ENCODE results near the gene MB21D2. TPM values are rescaled to one million over a fixed set of nuclear protein-coding genes. Genes with fewer than 3 reads are reported as not detected.
"Not testable (repeated sequence)": the region's sequence is repeated elsewhere in the genome, so short reads cannot be mapped to it uniquely, and the experiment has no call there.

MB21D2 gene
- total and polyA plus RNA-seq, 2 donors (not counting 1 experiment from before 2014, with no cell fraction given) = 0.03 to 0.20 TPM

- Mint-ChIP-seq H3K27ac (no peak overlapping the region), H3K9me3 (ENCODE audit: insufficient read depth) (peaks cover 7% of the 10 kb centered on the region), H3K4me3 (no peak overlapping the region), H3K4me1 (no peaks in the 10 kb centered on the region), H3K27me3 (peaks cover 10% of the 10 kb centered on the region)
- WGBS (ENCODE audit: insufficient coverage) = 100% methylated on average over 1 of the region's 3 CpGs
- no peak overlapping the region for H3K4me3 ChIP-seq (ENCODE audit: control extremely low read depth in 1 of 5, extremely low read depth in 1 of 5, insufficient read depth in 1 of 5, low read depth in 2 of 5, low read length in 4 of 5)
- no peak for TF ChIP-seq EZH2 (IDR thresholded peaks at IDR 0.05; ENCODE audit: borderline replicate concordance, insufficient read depth, low read depth, low read length, poor library complexity, severe bottlenecking)
- no peak for DNase-seq
- H3K9me3 ChIP-seq (ENCODE audit: control extremely low read depth in 1 of 3, control insufficient read depth in 2 of 3, insufficient read depth in 1 of 3, low read length in 2 of 3) = peaks cover 0 to 10% (median 5%) of the 10 kb centered on the region in 3 donors
- no peak overlapping the region for H3K4me2 ChIP-seq (replicated peaks; ENCODE audit: low read depth, low read length, poor library complexity, severe bottlenecking)
- H2AFZ ChIP-seq (ENCODE audit: insufficient read depth, low read depth, low read length, poor library complexity, severe bottlenecking) = no peak overlapping the region
- ChIA-PET CTCF (no interaction called here), POLR2A (no interaction called here)
- H3K27me3 ChIP-seq (replicated peaks in 1 of 4; ENCODE audit: control extremely low read depth in 1 of 4, control insufficient read depth in 3 of 4, insufficient read depth in 4 of 4, low read length in 3 of 4) = no peaks in the 10 kb centered on the region
- no peaks in the 10 kb centered on the region for H3K4me1 ChIP-seq (ENCODE audit: control insufficient read depth in 2 of 2, insufficient read depth in 2 of 2, low read length in 2 of 2)
- H3K27ac ChIP-seq (ENCODE audit: low read length in 2 of 2) = no peak overlapping the region
- no peaks in the 10 kb centered on the region for H3K79me2 ChIP-seq (ENCODE audit: control insufficient read depth, insufficient read depth, low read length)
- H3K36me3 ChIP-seq (replicated peaks in 1 of 2; ENCODE audit: control extremely low read depth in 1 of 2, control insufficient read depth in 1 of 2, extremely low read depth in 1 of 2, insufficient read depth in 2 of 2, low read length in 1 of 2) = no peaks in the 10 kb centered on the region
- ATAC-seq (ENCODE audit: low read depth) = no peak
- H3K9ac ChIP-seq (ENCODE audit: low read length) = no peak overlapping the region
- H4K20me1 ChIP-seq (ENCODE audit: control insufficient read depth, insufficient read depth, low read length, poor library complexity, severe bottlenecking) = no peaks in the 10 kb centered on the region
- intact Hi-C loops (cut with micrococcal nuclease) = no loop called here
Measured at GRCh38 chr3:192778508-192778907, 139.1 kb downstream of the MB21D2 start.

DNA sequence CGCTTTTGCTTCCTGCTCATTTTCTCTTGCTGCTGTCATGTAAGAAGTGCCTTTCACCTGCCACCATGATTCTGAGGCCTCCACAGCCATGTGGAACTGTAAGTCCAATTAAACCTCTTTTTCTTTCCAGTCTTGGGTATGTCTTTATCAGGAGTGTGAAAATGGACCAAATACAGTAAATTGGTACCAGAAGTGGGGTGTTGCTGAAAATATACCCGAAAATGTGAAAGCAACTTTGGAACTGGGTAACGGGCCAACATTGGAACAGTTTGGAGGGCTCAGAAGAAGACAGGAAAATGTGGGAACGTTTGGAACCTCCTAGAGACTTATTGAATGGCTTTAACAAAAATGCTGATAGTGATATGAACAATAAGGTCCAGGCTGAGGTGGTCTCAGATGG is 143.3 kb downstream of the MB21D2 start:
- intact Hi-C loops (cut with micrococcal nuclease); H3K4me1 ChIP-seq (ENCODE audit: control insufficient read depth in 2 of 2, insufficient read depth in 2 of 2, low read length in 2 of 2); H3K4me3 ChIP-seq (ENCODE audit: control extremely low read depth in 1 of 5, extremely low read depth in 1 of 5, insufficient read depth in 1 of 5, low read depth in 2 of 5, low read length in 4 of 5); H2AFZ ChIP-seq (ENCODE audit: insufficient read depth, low read depth, low read length, poor library complexity, severe bottlenecking); H4K20me1 ChIP-seq (ENCODE audit: control insufficient read depth, insufficient read depth, low read length, poor library complexity, severe bottlenecking); H3K4me3 Mint-ChIP-seq; H3K9ac ChIP-seq (ENCODE audit: low read length); DNase-seq; H3K9me3 Mint-ChIP-seq (ENCODE audit: insufficient read depth); H3K27me3 ChIP-seq (replicated peaks in 1 of 4; ENCODE audit: control extremely low read depth in 1 of 4, control insufficient read depth in 3 of 4, insufficient read depth in 4 of 4, low read length in 3 of 4); ATAC-seq (ENCODE audit: low read depth); H3K36me3 ChIP-seq (replicated peaks in 1 of 2; ENCODE audit: control extremely low read depth in 1 of 2, control insufficient read depth in 1 of 2, extremely low read depth in 1 of 2, insufficient read depth in 2 of 2, low read length in 1 of 2); H3K9me3 ChIP-seq (ENCODE audit: control extremely low read depth in 1 of 3, control insufficient read depth in 2 of 3, insufficient read depth in 1 of 3, low read length in 2 of 3); H3K4me2 ChIP-seq (replicated peaks; ENCODE audit: low read depth, low read length, poor library complexity, severe bottlenecking); H3K27ac ChIP-seq (ENCODE audit: low read length in 2 of 2); H3K4me1 Mint-ChIP-seq; POLR2A ChIA-PET; CTCF ChIA-PET; H3K79me2 ChIP-seq (ENCODE audit: control insufficient read depth, insufficient read depth, low read length); H3K27ac Mint-ChIP-seq: not testable (repeated sequence)
- peaks cover 16% of the 10 kb centered on the region for H3K27me3 Mint-ChIP-seq
- WGBS (ENCODE audit: insufficient coverage) = 63% methylated on average over 3 of the region's 4 CpGs

All from B cell (primary cell).